Naive thymus-derived CD4-positive, alpha-beta T cell (primary cell): ENCODE data around the gene CYLD. TPM values are rescaled to one million over a fixed set of nuclear protein-coding genes. Genes with fewer than 3 reads are reported as not detected.

Experiments used
- ATAC-seq: fragments of 150-1000 bp; cut with Tn5 transposase; 2 replicates; pipeline ENCODE4 v1.10.0; 2021; ENCODE audit warnings: mild to moderate bottlenecking, moderate library complexity
- CTCF ChIA-PET: fragments of 350-600 bp; sonication (Branson Sonifier 250); formaldehyde crosslinking; loops from one replicate; lab custom pipeline; 2021; ENCODE audit warnings: antibody characterized with exemption; lab: Charles Lee
- POLR2A ChIA-PET: fragments of 350-600 bp; sonication (Branson Sonifier 250); formaldehyde crosslinking; loops from one replicate; lab custom pipeline; 2021; ENCODE audit warnings: antibody characterized with exemption, inconsistent platforms; lab: Charles Lee
- DNase-seq, 9 donors: peaks; one replicate each; pipeline versions ENCODE4 v3.0.0 to v3.0.0-alpha.2; 2020 to 2022; ENCODE audit warnings: mixed read lengths in 1 of 9
- H3K27ac ChIP-seq: one replicate; pipeline ENCODE4 v1.7.0; 2013; ENCODE audit warnings: mild to moderate bottlenecking, low read depth, low read length, moderate library complexity
- H3K27me3 ChIP-seq, 2 donors: one replicate each; pipeline ENCODE4 v1.7.0; 2013; ENCODE audit warnings: low read length in 2 of 2, mild to moderate bottlenecking in 2 of 2, moderate library complexity in 2 of 2; ENCODE audit not compliant: control insufficient read depth in 2 of 2, insufficient read depth in 2 of 2
- H3K36me3 ChIP-seq, 3 experiments: 1 replicate in 2 of 3; 2 replicates in 1 of 3; pipeline ENCODE4 v1.7.0; 2013; ENCODE audit warnings: low read length in 3 of 3, mild to moderate bottlenecking in 3 of 3, moderate library complexity in 1 of 3; ENCODE audit not compliant: insufficient read depth in 3 of 3, control insufficient read depth in 2 of 3
- H3K4me1 ChIP-seq, 2 donors: one replicate each; pipeline ENCODE4 v1.7.0; 2013; ENCODE audit warnings: low read length in 2 of 2, mild to moderate bottlenecking in 2 of 2, moderate library complexity in 1 of 2; ENCODE audit not compliant: control insufficient read depth in 2 of 2, insufficient read depth in 2 of 2
- H3K4me3 ChIP-seq: 2 replicates; pipeline ENCODE4 v1.7.0; 2013; ENCODE audit warnings: mild to moderate bottlenecking, low read length
- H3K9me3 ChIP-seq, 3 experiments: 1 replicate in 2 of 3; 2 replicates in 1 of 3; pipeline ENCODE4 v1.7.0; 2013; ENCODE audit warnings: low read length in 3 of 3; ENCODE audit not compliant: control insufficient read depth in 2 of 3
- H3K27ac Mint-ChIP-seq, 9 donors: one replicate each; pipeline ENCODE4 v1.8.0; 2020 to 2022; ENCODE audit warnings: mixed read lengths in 9 of 9, mild to moderate bottlenecking in 8 of 9, moderate library complexity in 5 of 9, inconsistent platforms in 2 of 9
- H3K27me3 Mint-ChIP-seq, 5 donors: one replicate each; pipeline ENCODE4 v1.8.0; 2021 to 2022; ENCODE audit warnings: mixed read lengths in 5 of 5, mild to moderate bottlenecking in 1 of 5
- H3K36me3 Mint-ChIP-seq, 5 donors: one replicate each; pipeline ENCODE4 v1.8.0; 2020 to 2022; ENCODE audit warnings: mixed read lengths in 5 of 5, mild to moderate bottlenecking in 3 of 5, inconsistent platforms in 1 of 5
- H3K4me1 Mint-ChIP-seq, 7 donors: one replicate each; pipeline ENCODE4 v1.8.0; 2020 to 2022; ENCODE audit warnings: mixed read lengths in 7 of 7, mild to moderate bottlenecking in 3 of 7, inconsistent platforms in 1 of 7
- H3K4me3 Mint-ChIP-seq, 10 donors: one replicate each; pipeline ENCODE4 v1.8.0; 2020 to 2022; ENCODE audit warnings: mild to moderate bottlenecking in 10 of 10, mixed read lengths in 10 of 10, moderate library complexity in 6 of 10, inconsistent platforms in 2 of 10
- H3K9me3 Mint-ChIP-seq, 11 donors: one replicate each; pipeline ENCODE4 v1.8.0; 2020 to 2022; ENCODE audit warnings: mixed read lengths in 11 of 11, mild to moderate bottlenecking in 4 of 11, inconsistent platforms in 1 of 11, moderate library complexity in 1 of 11
- intact Hi-C, 2 donors: fragments of 100-400 bp; cut with micrococcal nuclease; formaldehyde crosslinking; loops; one replicate each; pipeline ENCODE4 v1.15.1; 2023
- polyA plus RNA-seq, 2 donors: library from polyadenylated mRNA; unstranded; fragments of 300-500 nt; fragmentation: Illumina TruSeq; gene quantifications; one replicate each; pipeline ENCODE4 v1.2.3, GENCODE V29; 2021
- total RNA-seq, 6 experiments: library from RNA in 5 of 6; stranded (reverse) in 5 of 6; gene quantifications; 1 replicate in 5 of 6; 2 replicates in 1 of 6; pipeline ENCODE4 v1.2.3 and lab custom pipeline; 2021 to 2026

Gene CYLD
- total and polyA plus RNA-seq, 7 experiments from 2014 or later, result 170 to 393 (median 276) TPM

- no peaks in the 10 kb centered on the region for H3K9me3 ChIP-seq
- Mint-ChIP-seq H3K27ac (peak overlapping the region; percentile 63 to 94 (median 88)), H3K9me3 (peaks cover 0 to 1% (median 0%) of the 10 kb centered on the region in 11 donors), H3K4me1 (peaks cover 21 to 66% (median 60%) of the 10 kb centered on the region in 7 donors), H3K36me3 (peaks cover 23 to 67% (median 50%) of the 10 kb centered on the region in 5 donors), H3K4me3 (peak overlapping the region in 9 of 10 donors; percentile 37 to 73 (median 51)), H3K27me3 (no peaks in the 10 kb centered on the region)
- peaks cover 34 to 76% (median 47%) of the 10 kb centered on the region in 3 experiments for H3K36me3 ChIP-seq
- no peak overlapping the region for H3K27ac ChIP-seq
- intact Hi-C loops, result loop anchor here (1.0 to 5.0 kb wide), 3 partner anchors 11 to 34 kb away; no protein-coding TSS in a partner anchor
- peak in 3 of 9 donors; percentile 15 to 41 (median 28) for DNase-seq
- peak; percentile 56 for ATAC-seq
- ChIA-PET POLR2A (interaction anchor here (0.5 to 1.0 kb wide), 3 partner anchors 10 to 454 kb away, joined by 3 read pairs; no protein-coding TSS in a partner anchor), CTCF (interaction anchor here (0.6 to 2.4 kb wide), 5 partner anchors 25 to 569 kb away, joined by 3 to 8 read pairs (median 3); no protein-coding TSS in a partner anchor)
- no peaks in the 10 kb centered on the region for H3K27me3 ChIP-seq
- H3K4me1 ChIP-seq, result peaks cover 5 to 27% of the 10 kb centered on the region in 2 donors
- H3K4me3 ChIP-seq, result no peak overlapping the region
Observed at GRCh38 chr16:50781518-50781917, 39.6 kb downstream of the CYLD start.

GRCh38 chr16:50789757-50790156 lies 47.9 kb downstream of the CYLD start:
- peaks cover 11 to 67% (median 47%) of the 10 kb centered on the region in 5 donors for H3K36me3 Mint-ChIP-seq
- Histone ChIP-seq H3K27ac (no peak overlapping the region), H3K36me3 (peaks cover 29 to 79% (median 41%) of the 10 kb centered on the region in 3 experiments), H3K9me3 (no peaks in the 10 kb centered on the region), H3K4me3 (no peak overlapping the region), H3K4me1 (no peaks in the 10 kb centered on the region), H3K27me3 (no peaks in the 10 kb centered on the region)
- intact Hi-C loops, result no loop called here
- H3K27me3 Mint-ChIP-seq, result no peaks in the 10 kb centered on the region
- H3K4me3 Mint-ChIP-seq, result peak overlapping the region in 1 of 10 donors; percentile 24
- DNase-seq (no peak), ATAC-seq (no peak)
- POLR2A ChIA-PET, result no interaction called here
- peaks cover 0 to 10% (median 4%) of the 10 kb centered on the region in 11 donors for H3K9me3 Mint-ChIP-seq
- H3K27ac Mint-ChIP-seq, result peak overlapping the region in 6 of 9 donors; percentile 53 to 91 (median 84)
- CTCF ChIA-PET, result interaction anchor here (0.6 to 3.3 kb wide), 3 partner anchors 15 to 22 kb away, joined by 3 to 7 read pairs (median 4); no protein-coding TSS in a partner anchor
- peaks cover 7 to 34% (median 20%) of the 10 kb centered on the region in 7 donors for H3K4me1 Mint-ChIP-seq

GRCh38 chr16:50791522-50791921 lies 49.6 kb downstream of the CYLD start:
- ChIA-PET POLR2A (interaction anchor here (0.6 kb wide), 1 partner anchor 15 kb away, joined by 3 read pairs; no protein-coding TSS in a partner anchor), CTCF (interaction anchor here (0.7 to 3.3 kb wide), 2 partner anchors 15 kb away, joined by 3 to 7 read pairs; no protein-coding TSS in a partner anchor)
- H3K36me3 Mint-ChIP-seq, result peaks cover 7 to 67% (median 45%) of the 10 kb centered on the region in 5 donors
- DNase-seq (no peak), ATAC-seq (no peak)
- no peaks in the 10 kb centered on the region for H3K4me1 ChIP-seq
- no peaks in the 10 kb centered on the region for H3K27me3 ChIP-seq
- H3K4me1 Mint-ChIP-seq, result peaks cover 7 to 29% (median 22%) of the 10 kb centered on the region in 7 donors
- no peaks in the 10 kb centered on the region for H3K27me3 Mint-ChIP-seq
- H3K4me3 Mint-ChIP-seq, result no peak overlapping the region
- peaks cover 31 to 83% (median 51%) of the 10 kb centered on the region in 3 experiments for H3K36me3 ChIP-seq
- H3K27ac ChIP-seq, result peak overlapping the region; percentile 40
- peak overlapping the region in 7 of 9 donors; percentile 14 to 91 (median 65) for H3K27ac Mint-ChIP-seq
- intact Hi-C loops, result no loop called here
- H3K9me3 ChIP-seq, result no peaks in the 10 kb centered on the region
- peaks cover 0 to 10% (median 4%) of the 10 kb centered on the region in 11 donors for H3K9me3 Mint-ChIP-seq
- H3K4me3 ChIP-seq, result no peak overlapping the region

- H3K27ac Mint-ChIP-seq, result peak overlapping the region in 8 of 9 donors; percentile 0 to 77 (median 60)
- H3K27me3 Mint-ChIP-seq, result no peaks in the 10 kb centered on the region
- no peak overlapping the region for H3K4me3 ChIP-seq
- peaks cover 31 to 81% (median 37%) of the 10 kb centered on the region in 3 experiments for H3K36me3 ChIP-seq
- no peaks in the 10 kb centered on the region for H3K4me1 ChIP-seq
- no peak for ATAC-seq
- ChIA-PET POLR2A (no interaction called here), CTCF (interaction anchor here (3.9 kb wide), 1 partner anchor 10 kb away, joined by 23 read pairs; no protein-coding TSS in a partner anchor)
- intact Hi-C loops, result no loop called here
- no peak for DNase-seq
- H3K27ac ChIP-seq, result peak overlapping the region; percentile 17
- no peak overlapping the region for H3K4me3 Mint-ChIP-seq
- no peaks in the 10 kb centered on the region for H3K9me3 ChIP-seq
- H3K27me3 ChIP-seq, result no peaks in the 10 kb centered on the region
- peaks cover 0 to 3% (median 0%) of the 10 kb centered on the region in 11 donors for H3K9me3 Mint-ChIP-seq
- H3K36me3 Mint-ChIP-seq, result peaks cover 4 to 51% (median 27%) of the 10 kb centered on the region in 5 donors
- H3K4me1 Mint-ChIP-seq, result peaks cover 0 to 12% (median 5%) of the 10 kb centered on the region in 7 donors
Observed at GRCh38 chr16:50796829-50797228, 54.9 kb downstream of the CYLD start.

- DNase-seq (no peak), ATAC-seq (no peak)
- ChIA-PET CTCF (interaction anchor here (0.9 to 3.9 kb wide), 2 partner anchors 9 to 132 kb away, joined by 3 to 23 read pairs; no protein-coding TSS in a partner anchor), POLR2A (no interaction called here)
- Mint-ChIP-seq H3K4me3 (no peak overlapping the region), H3K36me3 (peaks cover 4 to 51% (median 27%) of the 10 kb centered on the region in 5 donors), H3K27me3 (no peaks in the 10 kb centered on the region), H3K4me1 (peaks cover 0 to 12% (median 5%) of the 10 kb centered on the region in 7 donors), H3K9me3 (peaks cover 0 to 3% (median 0%) of the 10 kb centered on the region in 11 donors), H3K27ac (peak overlapping the region in 6 of 9 donors; percentile 5 to 75 (median 60))
- Histone ChIP-seq H3K27me3 (no peaks in the 10 kb centered on the region), H3K36me3 (peaks cover 31 to 77% (median 32%) of the 10 kb centered on the region in 3 experiments), H3K9me3 (no peaks in the 10 kb centered on the region), H3K4me1 (no peaks in the 10 kb centered on the region), H3K27ac (no peak overlapping the region), H3K4me3 (no peak overlapping the region)
- intact Hi-C loops, result no loop called here
Observed at GRCh38 chr16:50797456-50797855, 55.6 kb downstream of the CYLD start.

GRCh38 chr16:50800074-50800473 lies 58.2 kb downstream of the CYLD start:
- peaks cover 4 to 34% (median 21%) of the 10 kb centered on the region in 5 donors for H3K36me3 Mint-ChIP-seq
- DNase-seq, result no peak
- peaks cover 0 to 3% (median 0%) of the 10 kb centered on the region in 11 donors for H3K9me3 Mint-ChIP-seq
- Histone ChIP-seq H3K4me3 (no peak overlapping the region), H3K27ac (no peak overlapping the region), H3K9me3 (no peaks in the 10 kb centered on the region), H3K36me3 (peaks cover 22 to 53% (median 22%) of the 10 kb centered on the region in 3 experiments), H3K27me3 (no peaks in the 10 kb centered on the region), H3K4me1 (no peaks in the 10 kb centered on the region)
- ChIA-PET POLR2A (no interaction called here), CTCF (interaction anchor here (0.7 kb wide), 1 partner anchor 443 kb away, joined by 3 read pairs; no protein-coding TSS in a partner anchor)
- intact Hi-C loops, result loop anchor here in 1 of 2 donors (2.0 to 10.0 kb wide), 2 partner anchors 19 to 945 kb away; partner anchors contain the start of gene ZNF423
- H3K27me3 Mint-ChIP-seq, result no peaks in the 10 kb centered on the region
- no peak for ATAC-seq
- H3K27ac Mint-ChIP-seq, result peak overlapping the region in 7 of 9 donors; percentile 10 to 76 (median 30)
- H3K4me3 Mint-ChIP-seq, result no peak overlapping the region
- peaks cover 0 to 14% (median 7%) of the 10 kb centered on the region in 7 donors for H3K4me1 Mint-ChIP-seq
